ENCODE results near the gene RNF121.
A peak's percentile ranks its signal among the peaks of the same experiment; 100 is the strongest.

RNF121 gene

DNA sequence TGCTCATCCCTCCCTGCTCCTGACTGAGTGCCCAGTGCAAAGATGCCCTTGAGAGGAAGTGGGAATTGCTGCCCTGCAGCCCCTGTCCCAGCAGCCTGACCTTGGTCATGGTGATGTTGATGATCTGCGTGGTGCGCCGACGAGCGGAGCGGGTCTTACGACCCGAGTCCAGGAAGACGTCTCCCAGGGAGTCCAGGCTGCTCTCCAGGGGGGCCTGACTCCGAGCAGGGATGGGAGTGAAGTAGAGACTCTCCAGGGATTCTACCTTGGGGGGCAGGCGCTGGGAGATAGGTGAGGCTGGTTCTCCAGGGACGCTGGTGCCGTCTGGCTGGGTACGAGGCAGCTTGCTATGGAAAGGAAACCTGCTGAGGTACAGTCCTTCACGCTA lies 78.2 kb downstream of the RNF121 start:
- DNase-seq, result no peak

DNA sequence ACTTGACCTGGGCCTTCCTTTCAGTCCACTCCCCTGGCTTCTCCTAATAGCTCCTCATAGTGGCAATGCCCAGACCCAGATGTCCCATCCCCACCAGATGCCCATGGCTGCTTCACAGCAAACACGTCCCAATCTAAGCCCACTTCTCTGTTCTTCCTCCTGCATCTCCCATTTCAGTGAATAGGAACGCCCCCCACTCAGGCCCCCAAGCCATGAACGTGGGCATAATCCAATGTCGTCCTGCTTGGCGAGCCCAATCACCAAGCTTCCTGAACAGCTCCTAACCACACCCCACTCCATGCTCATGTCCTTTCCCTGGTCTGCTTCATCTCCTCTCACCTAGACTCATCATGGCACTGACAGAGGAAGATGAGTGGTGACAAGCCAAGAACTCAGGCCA lies 78.7 kb downstream of the RNF121 start:
- DNase-seq, result no peak

DNA sequence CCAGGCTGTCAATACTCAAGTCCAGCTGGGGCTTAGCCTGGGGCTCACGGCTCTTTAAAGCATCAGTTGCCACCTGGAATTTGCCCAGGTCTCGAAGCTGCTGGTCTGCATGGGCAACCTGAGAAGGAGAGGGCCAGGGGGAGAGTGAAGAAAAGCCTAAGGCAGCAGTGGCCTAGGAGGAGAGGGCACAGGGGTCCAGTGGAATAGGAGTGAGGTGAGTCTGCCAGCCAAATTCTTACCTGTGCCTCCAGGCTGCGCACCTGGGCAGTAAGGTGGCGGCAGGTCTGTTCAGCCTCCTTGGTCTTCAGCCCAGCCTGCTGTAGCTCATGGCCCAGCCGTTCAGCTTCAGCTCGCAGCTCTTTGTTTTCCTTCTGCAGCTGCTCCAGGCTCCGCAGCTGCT lies 79.9 kb downstream of the RNF121 start:
- DNase-seq, result no peak

DNA sequence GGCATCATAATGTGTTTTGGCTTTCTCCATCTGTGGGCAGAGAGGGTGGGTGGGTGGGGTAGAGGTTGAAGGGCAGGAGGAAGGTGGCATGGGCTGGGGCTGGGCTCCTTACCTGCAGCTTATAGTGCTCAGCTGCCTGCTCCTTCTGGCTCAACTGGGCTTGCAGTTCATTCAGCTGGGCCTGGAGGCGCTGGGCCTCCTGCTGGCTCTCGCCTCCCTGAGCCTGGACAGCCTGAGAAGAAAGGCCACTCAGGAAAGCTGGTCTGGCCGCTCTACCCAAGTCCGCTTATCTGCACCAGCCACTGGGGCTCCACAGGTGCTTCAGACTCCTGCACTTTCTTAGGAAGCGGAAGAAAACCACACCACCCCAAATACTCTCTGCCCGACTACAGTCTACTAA lies 80.3 kb downstream of the RNF121 start:
- no peak for DNase-seq

DNA sequence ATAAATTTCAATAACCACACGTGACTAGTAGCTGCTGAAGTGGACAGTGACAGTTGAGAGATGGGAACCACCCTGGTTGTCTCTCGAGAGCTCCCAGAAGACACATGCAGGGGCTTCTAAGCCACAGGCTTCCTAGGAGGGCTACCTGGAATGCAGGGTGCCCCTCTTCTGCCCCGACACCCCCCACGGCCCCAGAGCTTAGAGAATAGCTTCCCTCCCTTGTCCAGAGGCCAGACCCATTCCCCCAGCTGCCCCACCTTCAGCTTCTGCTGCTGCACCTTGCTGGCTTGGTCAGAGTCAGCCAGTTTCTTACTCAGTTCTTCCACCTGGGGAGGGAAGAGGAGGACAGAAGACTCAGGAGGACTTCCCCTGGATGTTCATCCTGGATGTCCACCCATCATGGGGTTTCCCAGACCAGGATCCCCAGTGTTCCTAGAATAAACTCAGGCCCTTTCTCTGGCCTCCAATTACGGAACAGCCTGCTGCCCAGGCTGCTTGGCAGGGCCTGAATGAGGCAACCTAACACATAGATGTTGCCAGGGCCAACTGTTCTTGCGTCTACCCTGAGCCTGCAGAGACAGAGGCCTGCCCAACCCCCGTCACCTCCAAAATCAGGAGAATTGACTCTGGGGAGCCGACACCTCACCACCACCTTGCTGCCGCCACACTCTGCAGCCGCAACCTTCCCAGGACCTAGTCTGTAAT lies 81.8 kb downstream of the RNF121 start:
- no peak for DNase-seq

DNA sequence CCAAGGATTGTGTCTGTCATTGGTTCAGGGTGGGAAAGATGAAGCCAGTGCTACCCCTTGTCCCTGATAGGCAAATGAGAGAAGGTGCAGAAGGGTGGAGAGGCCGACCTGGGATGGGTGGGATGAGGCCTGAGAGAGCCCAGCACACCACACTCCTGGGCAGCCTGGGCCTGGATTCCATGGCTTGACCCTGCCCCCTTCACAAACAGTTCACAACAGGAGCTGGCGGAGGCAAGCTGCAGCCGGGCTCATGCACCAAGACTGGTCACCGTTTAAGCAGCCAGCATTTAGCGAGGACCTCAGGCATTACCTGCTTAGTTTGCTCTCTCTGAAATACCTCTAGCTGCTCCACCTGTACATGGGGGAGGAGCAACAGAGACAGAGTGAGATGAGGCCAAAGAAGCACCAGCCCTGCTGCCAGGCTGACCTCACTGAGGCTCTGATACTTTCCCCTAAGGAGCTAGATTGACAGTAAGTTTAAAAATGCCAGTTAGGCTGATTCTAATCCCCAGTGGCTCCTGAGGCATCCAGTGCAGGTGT lies 83.3 kb downstream of the RNF121 start:
- no peak for DNase-seq

DNA sequence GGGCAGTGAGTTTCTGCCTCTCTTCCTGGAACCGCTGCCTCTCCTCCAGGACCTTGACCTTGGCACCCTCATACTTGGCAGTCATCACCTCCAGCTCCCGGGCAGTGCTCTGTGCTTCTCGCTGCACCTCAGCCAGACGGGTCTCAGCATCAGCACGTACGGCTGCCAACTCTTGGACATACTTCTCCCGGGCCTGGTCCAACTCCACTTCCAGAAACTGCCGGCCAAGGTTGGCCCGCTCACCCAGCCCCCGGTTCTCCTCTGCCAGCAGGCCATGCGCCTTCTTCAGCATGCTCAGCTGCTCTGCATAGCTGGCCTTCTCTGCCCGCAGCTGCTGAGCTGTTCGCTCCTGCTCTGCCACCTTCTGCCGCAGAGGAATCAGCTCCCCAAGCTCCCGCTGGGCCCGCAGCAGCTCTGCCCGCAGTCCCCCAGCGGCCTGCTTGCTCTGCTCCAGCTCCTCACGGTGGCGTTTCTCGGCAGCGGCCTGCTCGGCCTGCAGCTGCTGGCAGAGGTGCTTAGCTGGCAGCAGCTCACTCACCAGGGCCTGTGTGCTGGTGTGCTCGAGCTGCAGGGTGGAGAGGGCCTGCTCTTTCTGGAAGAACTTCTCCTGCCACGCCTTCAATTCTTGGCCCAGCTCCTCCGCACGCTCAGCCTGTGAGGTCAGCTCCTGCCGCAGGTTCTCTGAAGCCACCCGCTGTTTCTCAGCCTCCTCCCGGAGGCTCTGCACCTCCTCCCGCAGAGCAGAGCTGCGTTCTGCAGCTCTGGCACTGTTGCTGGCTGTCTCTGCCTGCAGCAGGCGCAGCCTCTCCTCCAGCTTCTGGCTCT lies 84.3 kb downstream of the RNF121 start:
- DNase-seq, result no peak

DNA sequence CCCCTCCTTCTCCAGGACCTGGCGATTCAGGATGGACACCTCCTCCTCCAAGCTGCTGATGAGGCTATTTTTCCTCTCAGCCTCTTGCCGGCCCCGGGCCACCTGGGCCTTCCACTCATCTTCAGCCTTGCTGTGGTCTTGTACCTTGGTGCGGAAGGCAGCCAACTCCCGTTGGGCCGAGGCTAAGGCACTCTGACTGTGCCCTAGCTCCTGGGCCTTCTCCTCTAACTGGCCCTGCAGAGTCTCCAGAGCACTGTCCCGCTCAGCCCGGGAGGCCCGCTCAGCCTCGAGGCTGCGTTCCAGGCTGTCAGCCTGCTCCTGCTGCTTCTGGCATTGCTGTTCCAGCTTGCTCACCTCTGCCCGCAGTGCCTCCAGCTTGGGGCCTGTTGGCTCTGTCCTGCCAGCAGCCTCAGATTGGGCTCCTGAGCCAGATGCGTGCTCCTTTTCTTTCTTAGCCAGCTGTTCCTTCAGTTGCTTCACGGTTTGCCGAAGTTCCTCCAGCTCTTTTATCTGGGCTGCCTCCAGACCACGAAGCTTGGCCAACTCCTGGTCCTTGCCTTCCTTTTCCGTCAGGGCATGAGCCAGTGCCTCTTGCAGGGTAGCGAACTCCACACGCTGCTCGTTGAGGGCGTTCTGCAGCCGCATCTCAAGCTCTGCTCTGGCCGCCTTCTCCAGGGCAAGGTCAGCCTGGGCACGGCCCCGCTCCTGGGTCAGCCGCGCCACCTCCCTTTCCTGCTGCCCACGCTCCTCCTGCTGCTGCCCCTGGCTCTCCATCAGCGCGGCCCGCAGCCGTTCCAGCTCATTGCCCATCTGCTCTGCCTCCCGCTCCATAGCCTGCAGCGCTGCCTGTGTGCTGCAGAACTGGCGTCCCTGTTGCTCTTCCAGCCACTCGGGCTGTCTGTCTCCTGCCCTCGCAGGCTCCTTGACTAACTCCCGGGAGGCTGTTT lies 85.2 kb downstream of the RNF121 start:
- no peak for DNase-seq

DNA sequence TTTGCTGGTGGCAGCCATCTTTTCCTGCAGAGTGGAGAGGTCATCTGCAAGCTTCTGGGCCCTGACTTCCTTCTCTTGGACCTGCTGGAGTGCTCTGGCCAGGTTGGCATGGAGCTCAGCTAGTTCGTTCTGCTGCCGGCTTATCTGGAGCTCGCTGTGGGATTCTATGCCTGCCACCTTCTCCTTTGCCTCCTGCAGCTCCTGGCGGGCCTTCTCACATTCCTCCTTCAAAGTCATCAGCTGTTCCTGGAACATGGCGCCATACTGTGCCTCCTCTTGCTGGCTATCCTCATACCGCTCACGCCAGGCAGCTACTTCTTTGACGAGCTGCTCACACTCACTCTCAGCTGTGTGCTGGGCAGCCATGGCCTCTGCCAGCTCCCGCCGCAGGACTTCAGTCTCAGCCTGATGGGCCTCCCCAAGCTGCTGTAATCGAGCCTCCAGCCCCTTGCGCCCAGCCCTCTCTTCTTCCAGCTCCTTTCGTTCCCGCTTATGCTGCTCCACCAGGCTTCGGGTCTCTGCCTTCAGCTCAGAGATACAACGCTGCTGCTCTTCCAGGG lies 86.0 kb downstream of the RNF121 start:
- no peak for DNase-seq

DNA sequence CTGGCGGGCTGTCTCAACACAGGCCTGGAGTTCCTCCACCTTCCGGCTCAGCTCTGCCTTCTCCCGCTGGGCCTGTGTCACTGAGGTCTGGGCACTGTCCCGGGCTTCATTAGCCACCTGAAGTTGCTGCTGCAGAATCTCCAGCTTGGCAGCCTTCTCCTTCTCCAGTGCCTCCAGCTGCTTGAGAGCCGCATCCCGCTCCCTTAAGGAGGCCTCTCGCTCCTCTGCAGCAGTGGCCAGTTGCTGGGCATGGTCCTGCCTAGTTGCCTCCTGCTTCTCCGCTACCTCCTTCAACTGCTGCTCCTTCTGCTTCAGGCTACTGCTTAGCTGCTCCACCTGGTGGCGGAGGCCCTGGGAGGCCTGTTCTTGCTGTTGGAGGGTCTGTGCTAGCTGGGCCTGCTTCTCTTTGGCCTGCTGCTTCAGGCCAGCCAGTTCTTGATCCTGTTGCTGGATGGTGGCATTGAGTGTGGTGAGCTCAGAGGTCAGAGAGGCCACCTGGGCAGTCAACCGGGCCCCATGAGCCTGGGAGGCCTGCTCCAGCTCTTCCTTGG lies 86.7 kb downstream of the RNF121 start:
- no peak for DNase-seq

DNA sequence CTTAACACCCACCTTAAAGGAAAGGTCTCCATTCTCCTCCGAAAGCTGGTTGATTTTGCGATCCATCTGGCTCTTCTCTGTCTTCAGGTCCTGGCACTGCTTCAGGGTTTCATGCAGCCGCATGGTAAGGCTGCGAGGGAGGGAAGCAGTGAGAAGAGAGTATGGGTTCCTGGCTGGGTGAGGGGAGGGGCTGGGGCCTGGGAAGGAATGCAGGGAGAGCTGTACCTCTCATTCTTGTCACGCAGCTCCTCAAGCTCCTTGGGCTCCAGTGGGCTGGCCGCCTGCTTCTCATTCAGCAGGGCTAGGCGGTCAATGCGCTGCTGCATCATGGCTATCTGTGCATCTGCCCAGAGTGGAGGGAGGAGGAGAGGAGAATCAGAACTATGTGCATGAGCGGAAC lies 89.3 kb downstream of the RNF121 start:
- DNase-seq, result no peak

DNA sequence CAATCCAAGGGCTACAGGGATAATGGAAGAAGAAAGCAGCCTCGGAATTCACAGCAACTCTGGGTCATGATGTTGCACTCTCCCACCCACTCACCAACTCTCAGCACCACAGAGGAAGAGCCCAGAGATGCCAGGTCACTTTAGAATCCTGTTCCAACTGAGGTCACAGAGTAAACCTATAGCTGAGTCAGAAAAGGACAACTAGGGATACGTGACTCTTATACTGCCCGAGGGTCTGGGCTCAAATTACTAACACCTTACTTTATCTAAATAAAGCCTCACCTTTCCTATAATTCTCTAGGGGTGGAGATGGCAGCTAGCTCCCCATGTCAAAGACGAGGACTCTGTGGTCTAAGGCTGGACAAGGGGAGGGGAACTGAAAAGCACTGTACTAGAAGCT lies 94.5 kb downstream of the RNF121 start:
- DNase-seq, result no peak

DNA sequence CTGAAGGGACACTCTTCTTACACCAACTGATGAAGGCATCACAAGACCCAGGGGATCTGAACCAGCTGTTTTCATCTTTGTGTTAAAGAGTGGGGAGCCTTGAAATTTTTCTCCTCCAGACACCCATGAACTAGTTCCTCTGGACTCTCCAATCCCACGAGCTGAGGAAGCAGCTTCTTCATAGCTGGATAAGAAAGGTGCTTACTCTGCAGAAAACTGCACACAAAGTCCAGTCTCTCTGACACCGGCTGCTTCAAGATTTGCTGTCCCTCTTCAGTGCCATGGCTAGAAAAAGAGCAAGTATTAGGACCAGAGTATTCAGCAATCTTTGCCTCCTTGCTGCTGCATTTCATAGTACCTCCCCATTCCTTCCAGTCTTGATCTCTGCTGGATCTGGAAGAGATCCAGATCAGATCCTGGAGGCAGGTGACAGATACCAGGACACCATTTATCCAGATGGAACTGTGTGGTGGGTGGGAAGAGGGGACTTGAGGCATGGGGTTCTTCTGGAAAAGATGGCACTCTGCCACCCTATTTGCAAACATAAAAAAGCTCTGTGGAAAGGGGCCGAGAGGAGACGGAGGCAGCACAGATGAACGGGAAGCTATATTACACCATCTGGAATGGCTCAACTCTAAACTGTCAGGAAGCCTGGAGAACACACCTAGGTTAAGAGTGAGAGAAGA lies 95.4 kb downstream of the RNF121 start:
- DNase-seq, result no peak

DNA sequence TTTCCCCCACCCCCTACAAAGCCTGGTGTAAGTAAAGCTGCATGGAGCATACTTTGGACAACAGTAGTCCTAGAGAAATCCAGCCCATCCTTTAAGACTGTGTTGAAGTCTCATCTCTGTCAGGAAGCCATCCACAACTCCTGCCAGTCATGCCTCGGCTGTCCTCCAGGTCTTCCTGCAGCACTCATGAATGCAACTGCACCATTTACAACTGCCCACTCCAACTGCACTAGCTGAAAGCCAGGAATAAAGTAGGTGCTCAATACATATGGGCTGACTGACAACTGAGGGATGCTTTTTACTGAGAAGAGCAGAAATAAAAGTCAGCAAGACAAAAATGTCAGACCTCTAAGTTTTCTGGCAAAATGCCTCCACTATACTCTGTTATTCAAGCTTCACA lies 97.2 kb downstream of the RNF121 start:
- DNase-seq, result no peak

DNA sequence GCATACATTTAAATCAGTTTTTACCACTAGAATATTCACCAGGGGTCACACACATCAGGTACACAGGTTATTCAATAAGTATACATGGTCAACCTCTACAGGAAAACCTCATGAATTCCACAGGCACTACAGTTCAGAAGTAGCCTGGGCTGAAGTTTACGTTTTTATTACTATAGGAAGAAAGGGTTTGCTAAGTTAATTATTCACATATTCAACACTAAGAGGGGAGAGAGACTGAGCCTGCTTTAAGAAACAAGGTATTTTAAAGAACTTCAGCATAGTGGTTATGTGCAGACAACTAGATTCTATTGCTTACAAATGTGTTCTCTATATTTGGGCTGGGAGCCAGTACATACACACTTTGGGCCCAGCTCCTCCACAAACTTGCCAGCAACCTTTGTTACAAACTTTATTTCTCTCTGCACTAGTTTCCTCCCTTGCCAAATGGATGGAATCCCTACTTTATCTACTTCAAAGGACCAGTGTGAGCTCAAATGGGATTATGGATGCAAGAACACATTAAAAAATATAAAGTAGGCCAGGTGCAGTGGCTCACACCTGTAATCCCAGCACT lies 101.7 kb downstream of the RNF121 start:
- no peak for DNase-seq

DNA sequence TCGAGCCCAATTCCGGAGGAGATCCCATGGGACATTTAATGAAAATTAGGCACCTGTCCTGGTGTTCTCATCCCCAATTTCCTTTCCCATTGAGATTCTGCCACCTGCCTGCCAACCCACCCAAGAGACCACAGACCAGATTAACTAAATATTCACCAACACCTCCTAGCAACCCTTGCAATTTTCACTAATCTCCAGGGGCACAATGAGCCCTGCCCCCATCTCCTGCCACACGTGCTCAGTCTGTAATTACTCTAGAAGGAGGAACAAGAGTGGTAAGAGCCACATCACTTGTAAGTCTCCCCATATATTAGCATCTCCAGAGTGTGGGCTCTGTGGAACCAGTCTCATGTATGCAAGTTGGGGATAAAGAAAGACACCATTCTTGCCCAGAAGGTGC lies 107.8 kb downstream of the RNF121 start:
- no peak for DNase-seq

DNA sequence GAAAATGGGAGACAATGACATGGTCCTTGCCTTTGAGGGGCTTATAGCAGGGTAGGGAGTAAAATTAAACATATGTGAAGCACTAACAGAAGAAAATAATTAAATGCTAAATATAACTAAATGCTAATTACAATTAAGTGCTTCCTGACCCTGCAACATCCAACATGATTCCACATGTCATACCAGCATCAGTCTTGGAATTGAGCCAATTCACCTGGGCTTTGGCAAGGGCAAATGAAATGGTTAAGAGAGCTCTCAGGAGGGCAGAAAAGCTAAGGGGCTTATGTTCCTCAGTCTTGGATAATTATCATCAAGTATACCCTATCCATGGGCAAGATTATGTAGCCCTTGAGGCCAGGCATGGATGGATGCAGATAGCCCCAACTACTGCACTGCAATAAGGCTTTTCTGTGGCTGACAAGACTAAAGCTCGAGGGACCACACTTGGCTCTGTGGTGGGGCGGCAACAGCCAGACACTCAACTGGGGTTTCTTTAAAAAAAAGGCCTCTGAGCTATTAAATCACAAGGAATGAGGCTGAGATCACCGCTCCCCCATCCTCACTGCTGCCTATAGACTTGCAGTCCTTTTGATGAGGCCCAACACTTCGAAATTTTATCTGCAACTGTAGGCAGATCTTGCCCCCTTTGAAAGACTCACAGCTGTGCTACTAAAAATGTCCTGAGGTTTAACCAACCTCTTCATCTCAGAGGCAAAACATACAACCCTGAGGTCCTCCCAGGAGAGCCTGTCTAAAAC lies 108.9 kb downstream of the RNF121 start:
- no peak for DNase-seq

DNA sequence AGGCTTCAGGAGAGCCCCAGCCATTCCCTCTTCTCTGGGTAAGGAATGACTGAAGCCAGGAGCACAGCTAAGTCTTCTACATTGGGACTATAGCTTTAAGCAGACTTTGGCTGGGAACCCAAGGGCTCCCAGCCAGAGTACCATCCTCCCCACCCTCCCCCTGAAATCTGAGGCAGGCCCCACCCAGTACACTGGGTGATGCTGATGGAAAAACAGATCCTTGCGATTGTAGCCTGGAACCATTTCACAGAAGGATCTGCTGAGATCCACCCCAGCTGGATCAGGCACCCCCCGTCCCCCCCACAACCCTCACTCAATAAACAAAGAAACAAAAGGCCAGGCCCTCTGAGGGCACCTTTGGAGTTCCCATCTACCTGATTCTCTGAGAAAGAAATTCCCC lies 109.6 kb downstream of the RNF121 start:
- DNase-seq, result peak; percentile 58

DNA sequence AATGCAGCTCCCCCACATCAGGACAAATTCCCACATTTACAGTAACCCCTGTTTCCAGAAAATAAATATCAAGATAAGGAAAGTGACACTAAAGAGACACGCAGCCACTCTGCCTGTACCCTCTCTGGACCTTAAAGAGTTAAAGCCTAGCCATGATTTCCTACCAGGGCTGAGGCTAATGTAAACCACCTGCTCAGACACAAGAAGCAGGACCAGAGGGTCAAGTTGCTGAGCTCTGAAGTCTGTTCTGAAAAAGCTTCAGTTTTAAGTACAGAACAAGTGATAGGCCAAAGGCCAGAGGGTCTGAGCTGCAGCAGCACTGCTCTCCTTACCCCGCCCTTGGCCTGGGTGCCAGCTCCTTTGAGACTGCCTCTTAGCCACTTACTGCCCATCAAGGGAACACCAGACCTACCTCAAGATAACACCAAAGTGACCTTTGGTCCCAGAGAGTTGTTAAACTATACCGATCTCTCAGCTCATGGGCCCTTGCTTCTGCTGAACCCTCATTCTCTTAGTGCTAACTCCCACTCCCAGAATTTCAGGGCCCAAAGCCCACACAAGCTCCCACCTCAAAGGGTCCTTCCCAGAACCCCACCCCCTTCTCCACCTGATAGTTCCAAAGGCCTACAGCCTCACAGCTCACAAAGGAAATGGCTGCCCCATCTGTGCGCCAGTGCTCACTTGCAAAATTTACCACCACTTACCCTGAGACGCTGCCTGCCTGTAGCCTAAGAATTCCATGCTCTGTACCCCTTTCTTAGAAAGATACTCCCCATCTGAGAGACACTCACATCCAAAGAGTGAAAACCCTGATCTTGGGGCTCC lies 110.4 kb downstream of the RNF121 start:
- no peak for DNase-seq

DNA sequence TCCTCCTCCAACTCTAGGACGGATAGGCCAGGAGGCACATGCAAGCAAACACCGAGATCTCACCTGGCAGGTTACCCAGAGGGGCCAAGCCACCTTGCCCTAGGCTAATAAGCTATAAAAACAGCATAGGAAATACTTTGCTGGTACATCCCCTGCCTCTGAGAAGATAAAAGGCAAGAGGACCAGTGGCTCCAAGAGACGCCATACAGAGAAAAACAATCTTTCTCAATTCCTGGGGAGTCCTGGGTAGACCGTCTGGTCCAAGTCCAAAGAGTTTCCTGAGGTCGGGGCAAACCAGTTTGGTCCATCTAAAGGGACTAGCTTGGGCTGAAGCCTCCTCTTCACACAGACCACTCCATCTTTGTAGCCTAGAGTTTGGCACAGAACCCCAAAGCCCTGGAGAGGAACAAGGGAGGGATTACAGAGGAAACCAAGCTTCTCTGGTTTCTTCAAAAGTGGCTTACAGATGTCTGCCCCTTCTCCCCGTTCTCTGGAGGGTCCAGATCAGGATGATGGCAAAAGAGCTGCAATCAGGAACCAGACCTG lies 111.1 kb downstream of the RNF121 start:
- no peak for DNase-seq
